ENCODE data around the gene YPEL2. TPM values are rescaled to one million over a fixed set of nuclear protein-coding genes. Genes with fewer than 3 reads are reported as not detected.

YPEL2 gene
- polyA plus RNA-seq, 1 of the 3 experiments (the other 2 are of a cell fraction) = 3.2 TPM

DNA sequence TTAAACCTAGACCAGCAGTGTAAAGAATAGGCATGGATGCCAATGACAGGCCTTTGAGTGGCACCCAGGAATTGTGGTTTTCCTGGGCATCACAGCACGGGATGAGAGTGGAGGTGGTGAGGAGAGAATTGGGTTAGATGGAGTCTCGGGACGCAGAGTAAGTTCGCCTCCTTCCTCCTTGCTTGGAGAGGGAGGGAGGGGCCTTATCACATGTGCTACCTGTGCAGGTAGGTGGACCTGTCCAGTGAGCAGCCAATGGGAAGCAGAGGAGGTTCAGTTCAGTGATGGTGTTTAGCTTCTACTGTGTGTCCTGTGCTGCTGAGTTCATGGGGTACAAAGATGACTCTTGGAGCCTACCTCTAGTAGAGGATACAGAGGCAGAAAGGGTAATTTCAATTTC, 14.9 kb downstream of the YPEL2 start (continued):
- TF ChIP-seq, protein P1, sequence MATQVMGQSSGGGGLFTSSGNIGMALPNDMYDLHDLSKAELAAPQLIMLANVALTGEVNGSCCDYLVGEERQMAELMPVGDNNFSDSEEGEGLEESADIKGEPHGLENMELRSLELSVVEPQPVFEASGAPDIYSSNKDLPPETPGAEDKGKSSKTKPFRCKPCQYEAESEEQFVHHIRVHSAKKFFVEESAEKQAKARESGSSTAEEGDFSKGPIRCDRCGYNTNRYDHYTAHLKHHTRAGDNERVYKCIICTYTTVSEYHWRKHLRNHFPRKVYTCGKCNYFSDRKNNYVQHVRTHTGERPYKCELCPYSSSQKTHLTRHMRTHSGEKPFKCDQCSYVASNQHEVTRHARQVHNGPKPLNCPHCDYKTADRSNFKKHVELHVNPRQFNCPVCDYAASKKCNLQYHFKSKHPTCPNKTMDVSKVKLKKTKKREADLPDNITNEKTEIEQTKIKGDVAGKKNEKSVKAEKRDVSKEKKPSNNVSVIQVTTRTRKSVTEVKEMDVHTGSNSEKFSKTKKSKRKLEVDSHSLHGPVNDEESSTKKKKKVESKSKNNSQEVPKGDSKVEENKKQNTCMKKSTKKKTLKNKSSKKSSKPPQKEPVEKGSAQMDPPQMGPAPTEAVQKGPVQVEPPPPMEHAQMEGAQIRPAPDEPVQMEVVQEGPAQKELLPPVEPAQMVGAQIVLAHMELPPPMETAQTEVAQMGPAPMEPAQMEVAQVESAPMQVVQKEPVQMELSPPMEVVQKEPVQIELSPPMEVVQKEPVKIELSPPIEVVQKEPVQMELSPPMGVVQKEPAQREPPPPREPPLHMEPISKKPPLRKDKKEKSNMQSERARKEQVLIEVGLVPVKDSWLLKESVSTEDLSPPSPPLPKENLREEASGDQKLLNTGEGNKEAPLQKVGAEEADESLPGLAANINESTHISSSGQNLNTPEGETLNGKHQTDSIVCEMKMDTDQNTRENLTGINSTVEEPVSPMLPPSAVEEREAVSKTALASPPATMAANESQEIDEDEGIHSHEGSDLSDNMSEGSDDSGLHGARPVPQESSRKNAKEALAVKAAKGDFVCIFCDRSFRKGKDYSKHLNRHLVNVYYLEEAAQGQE (IDR thresholded peaks at IDR 0.05; ENCODE audit: low read depth, low read length) = no peak
- TF ChIP-seq, protein P2, sequence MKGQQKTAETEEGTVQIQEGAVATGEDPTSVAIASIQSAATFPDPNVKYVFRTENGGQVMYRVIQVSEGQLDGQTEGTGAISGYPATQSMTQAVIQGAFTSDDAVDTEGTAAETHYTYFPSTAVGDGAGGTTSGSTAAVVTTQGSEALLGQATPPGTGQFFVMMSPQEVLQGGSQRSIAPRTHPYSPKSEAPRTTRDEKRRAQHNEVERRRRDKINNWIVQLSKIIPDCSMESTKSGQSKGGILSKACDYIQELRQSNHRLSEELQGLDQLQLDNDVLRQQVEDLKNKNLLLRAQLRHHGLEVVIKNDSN (IDR thresholded peaks at IDR 0.05; ENCODE audit: borderline replicate concordance, low read depth) = no peak

DNA sequence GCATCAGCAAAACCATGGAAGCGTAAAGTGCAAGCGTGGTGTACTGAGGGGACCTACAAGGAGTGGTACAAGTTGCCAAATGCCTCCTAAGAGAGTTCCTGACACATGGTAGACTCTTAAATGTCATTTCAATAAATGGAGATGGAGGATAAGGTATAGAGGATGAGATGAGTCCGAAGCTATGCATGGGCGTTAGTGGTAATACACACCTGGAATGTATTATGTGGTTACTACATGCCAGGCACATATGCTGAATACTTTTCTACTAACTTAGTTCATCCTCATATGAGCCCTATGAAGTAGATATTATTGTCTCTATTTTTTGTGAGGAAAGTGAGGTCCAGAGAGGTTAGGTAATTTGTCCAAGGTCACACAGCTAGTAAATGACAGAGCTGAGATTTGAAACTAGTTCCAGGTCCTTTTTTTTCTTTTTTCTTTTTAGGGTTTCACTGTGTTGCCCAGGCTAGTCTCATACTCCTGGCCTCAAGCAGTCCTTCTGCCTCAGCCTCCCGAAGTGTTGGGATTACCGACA, 15.5 kb downstream of the YPEL2 start:
- Histone ChIP-seq H3K4me1 (ENCODE audit: control insufficient read depth in 1 of 2, insufficient read depth in 2 of 2, low read depth in 1 of 2, low read length in 1 of 2) (peaks cover 0 to 30% of the 10 kb centered on the region in 2 experiments; a peak in 2 of 4 replicates), H3K27me3 (ENCODE audit: insufficient read depth) (no peaks in the 10 kb centered on the region), H4K20me1 (ENCODE audit: insufficient read depth) (no peaks in the 10 kb centered on the region; the same call in 1 of the 2 replicates), H3K4me3 (ENCODE audit: low read depth in 2 of 2, low read length in 1 of 2) (no peak overlapping the region), H3K9me2 (no peaks in the 10 kb centered on the region), H3K79me2 (ENCODE audit: insufficient read depth) (peaks cover 7% of the 10 kb centered on the region), H3F3A (replicated peaks; ENCODE audit: insufficient read depth) (peaks cover 4% of the 10 kb centered on the region), H2AFZ (ENCODE audit: low read depth) (no peak overlapping the region), H3K27ac (ENCODE audit: low read depth in 2 of 2, low read length in 1 of 2) (no peak overlapping the region), H3K4me2 (no peak overlapping the region), H3K9ac (no peak overlapping the region), H3K36me3 (replicated peaks in 1 of 2; ENCODE audit: control insufficient read depth in 1 of 2, insufficient read depth in 2 of 2, low read length in 1 of 2) (no peaks in the 10 kb centered on the region), H3K9me3 (no peaks in the 10 kb centered on the region)
- WGBS (ENCODE audit: low lambda C conversion rate) = 95% methylated on average over 6 of the region's 6 CpGs
- DNase-seq = no peak
- ChIA-PET CTCF (interaction anchor here (1.4 kb wide), 1 partner anchor 94 kb away, joined by 5 read pairs; no protein-coding TSS in a partner anchor), POLR2A (no interaction called here)
- no peak for TF ChIP-seq NRF1 (IDR thresholded peaks at IDR 0.05; ENCODE audit: low read depth, low read length)
- no peak for TF ChIP-seq RXRA (IDR thresholded peaks at IDR 0.05; ENCODE audit: borderline replicate concordance, low read depth)
- TF ChIP-seq YY1 (IDR thresholded peaks at IDR 0.05; ENCODE audit: low read depth) = no peak
- TF ChIP-seq, protein P2 (IDR thresholded peaks at IDR 0.05; ENCODE audit: borderline replicate concordance, low read depth) = no peak

DNA sequence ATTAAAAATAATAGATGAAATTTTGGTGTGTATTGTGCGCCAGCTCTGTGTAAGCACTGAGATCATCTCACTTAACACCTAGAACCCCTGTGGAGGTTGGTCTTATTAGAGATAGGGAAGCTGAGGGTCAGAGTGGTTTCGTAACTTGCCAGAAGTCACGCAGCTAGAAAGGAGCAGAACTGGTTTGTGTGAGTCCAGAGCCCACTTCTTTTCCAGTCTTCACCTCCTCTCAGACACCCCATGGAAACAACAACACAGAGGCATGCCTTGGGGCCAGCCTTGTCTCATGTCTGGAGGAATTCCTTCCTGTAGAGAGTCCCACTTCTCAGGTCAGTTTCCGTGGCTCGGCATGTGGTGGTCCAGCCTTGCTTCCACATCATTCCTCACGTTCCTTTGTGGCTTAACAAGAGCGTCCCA, 16.5 kb downstream of the YPEL2 start:
- no peak overlapping the region for H3K4me3 ChIP-seq (ENCODE audit: low read depth in 2 of 2, low read length in 1 of 2)
- H3K27me3 ChIP-seq (ENCODE audit: insufficient read depth) = no peaks in the 10 kb centered on the region
- H3K9ac ChIP-seq = no peak overlapping the region
- H3K9me2 ChIP-seq = no peaks in the 10 kb centered on the region
- no peaks in the 10 kb centered on the region for H3K9me3 ChIP-seq
- peaks cover 0 to 23% of the 10 kb centered on the region in 2 experiments; a peak in 1 of 4 replicates for H3K4me1 ChIP-seq (ENCODE audit: control insufficient read depth in 1 of 2, insufficient read depth in 2 of 2, low read depth in 1 of 2, low read length in 1 of 2)
- H3K79me2 ChIP-seq (ENCODE audit: insufficient read depth) = peaks cover 7% of the 10 kb centered on the region
- CTCF ChIA-PET = interaction anchor here (1.0 to 1.3 kb wide), 3 partner anchors 14 to 18 kb away, joined by 3 read pairs; no protein-coding TSS in a partner anchor
- POLR2A ChIA-PET = no interaction called here
- DNase-seq = no peak
- no peaks in the 10 kb centered on the region for H4K20me1 ChIP-seq (ENCODE audit: insufficient read depth)
- H3K27ac ChIP-seq (ENCODE audit: low read depth in 2 of 2, low read length in 1 of 2) = no peak overlapping the region
- H3F3A ChIP-seq (replicated peaks; ENCODE audit: insufficient read depth) = peaks cover 4% of the 10 kb centered on the region
- no peak overlapping the region for H2AFZ ChIP-seq (ENCODE audit: low read depth)
- WGBS (ENCODE audit: low lambda C conversion rate) = 93% methylated on average over 7 of the region's 7 CpGs
- no peak overlapping the region for H3K4me2 ChIP-seq
- H3K36me3 ChIP-seq (replicated peaks in 1 of 2; ENCODE audit: control insufficient read depth in 1 of 2, insufficient read depth in 2 of 2, low read length in 1 of 2) = no peaks in the 10 kb centered on the region
- TF ChIP-seq, protein P3, sequence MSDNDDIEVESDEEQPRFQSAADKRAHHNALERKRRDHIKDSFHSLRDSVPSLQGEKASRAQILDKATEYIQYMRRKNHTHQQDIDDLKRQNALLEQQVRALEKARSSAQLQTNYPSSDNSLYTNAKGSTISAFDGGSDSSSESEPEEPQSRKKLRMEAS (IDR thresholded peaks at IDR 0.05; ENCODE audit: low read depth) = no peak
- TF ChIP-seq JUND (IDR thresholded peaks at IDR 0.05) (no peak), CHD2 (IDR thresholded peaks at IDR 0.05; ENCODE audit: low read length, partially characterized antibody) (no peak), MXI1 (IDR thresholded peaks at IDR 0.05; ENCODE audit: low read depth, low read length) (no peak), RXRA (IDR thresholded peaks at IDR 0.05; ENCODE audit: borderline replicate concordance, low read depth) (no peak), MEF2A (IDR thresholded peaks at IDR 0.05; ENCODE audit: borderline replicate concordance, low read depth) (no peak), RFX5 (IDR thresholded peaks at IDR 0.05; ENCODE audit: low read length) (no peak), SIN3A (IDR thresholded peaks at IDR 0.05; ENCODE audit: borderline replicate concordance, low read depth, low read length) (no peak), NRF1 (IDR thresholded peaks at IDR 0.05; ENCODE audit: low read depth, low read length) (no peak), TAF1 (IDR thresholded peaks at IDR 0.05; ENCODE audit: borderline replicate concordance, low read depth, low read length) (no peak), RAD21 (IDR thresholded peaks at IDR 0.05; ENCODE audit: low read length) (no peak), POLR2AphosphoS5 (IDR thresholded peaks at IDR 0.05; ENCODE audit: low read depth, low read length) (no peak), FOXJ3 (CRISPR knock-in tag; IDR thresholded peaks at IDR 0.05) (no peak), RCOR1 (IDR thresholded peaks at IDR 0.05; ENCODE audit: low read length) (no peak)
- TF ChIP-seq, protein P4, sequence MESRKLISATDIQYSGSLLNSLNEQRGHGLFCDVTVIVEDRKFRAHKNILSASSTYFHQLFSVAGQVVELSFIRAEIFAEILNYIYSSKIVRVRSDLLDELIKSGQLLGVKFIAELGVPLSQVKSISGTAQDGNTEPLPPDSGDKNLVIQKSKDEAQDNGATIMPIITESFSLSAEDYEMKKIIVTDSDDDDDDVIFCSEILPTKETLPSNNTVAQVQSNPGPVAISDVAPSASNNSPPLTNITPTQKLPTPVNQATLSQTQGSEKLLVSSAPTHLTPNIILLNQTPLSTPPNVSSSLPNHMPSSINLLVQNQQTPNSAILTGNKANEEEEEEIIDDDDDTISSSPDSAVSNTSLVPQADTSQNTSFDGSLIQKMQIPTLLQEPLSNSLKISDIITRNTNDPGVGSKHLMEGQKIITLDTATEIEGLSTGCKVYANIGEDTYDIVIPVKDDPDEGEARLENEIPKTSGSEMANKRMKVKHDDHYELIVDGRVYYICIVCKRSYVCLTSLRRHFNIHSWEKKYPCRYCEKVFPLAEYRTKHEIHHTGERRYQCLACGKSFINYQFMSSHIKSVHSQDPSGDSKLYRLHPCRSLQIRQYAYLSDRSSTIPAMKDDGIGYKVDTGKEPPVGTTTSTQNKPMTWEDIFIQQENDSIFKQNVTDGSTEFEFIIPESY (IDR thresholded peaks at IDR 0.05; ENCODE audit: borderline replicate concordance, low read depth) = no peak

All from SK-N-SH (cell line).